Endothelial cell of umbilical vein (primary cell): ENCODE measurements around the gene DHX9. TPM values are rescaled to one million over a fixed set of nuclear protein-coding genes. Genes with fewer than 3 reads are reported as not detected.

Experiments
- BruUV-seq: library from RNA; stranded (reverse); fragments of 400-500 nt; replicated peaks from 2 replicates; lab custom pipeline; 2021; lab: Mats Ljungman, UMichigan
- CTCF ChIA-PET: fragments of 300-600, 350-600 bp; sonication (Branson Sonifier 250); formaldehyde crosslinking; loops from one replicate; lab custom pipeline; 2021; ENCODE audit warnings: antibody characterized with exemption, inconsistent platforms; lab: Charles Lee
- POLR2A ChIA-PET: fragments of 300-600, 350-600 bp; sonication (Branson Sonifier 250); formaldehyde crosslinking; loops from one replicate; lab custom pipeline; 2021; ENCODE audit warnings: antibody characterized with exemption, inconsistent platforms; lab: Charles Lee
- DNase-seq: peaks from one replicate; pipeline ENCODE4 v3.0.0-alpha.2; 2011; ENCODE audit warnings: low read depth, low spot score
- FAIRE-seq: peaks from 2 replicates; lab custom pipeline; 2011; peaks lifted over from hg19 to GRCh38; lab: Jason Lieb, UNC
- H2AFZ ChIP-seq: 2 replicates; pipeline ENCODE4 v1.6.0; 2012; ENCODE audit warnings: low read depth, low read length, control low read depth, inconsistent platforms
- H3K27ac ChIP-seq: 2 replicates; pipeline ENCODE4 v1.5.1; 2011; ENCODE audit warnings: low read depth, mild to moderate bottlenecking, control low read depth, low read length, moderate library complexity; ENCODE audit not compliant: insufficient read depth
- H3K27me3 ChIP-seq, 2 experiments: 2 replicates each; pipeline versions ENCODE4 v1.6.0 to v1.6.1; 2011; ENCODE audit warnings: low read length in 2 of 2, mixed read lengths in 1 of 2; ENCODE audit not compliant: control insufficient read depth in 2 of 2, insufficient read depth in 2 of 2
- H3K36me3 ChIP-seq, 2 experiments: 2 replicates in 1 of 2; 3 replicates in 1 of 2; pipeline ENCODE4 v1.5.1; 2011; ENCODE audit warnings: low read length in 2 of 2, mild to moderate bottlenecking in 1 of 2, moderate library complexity in 1 of 2; ENCODE audit not compliant: control insufficient read depth in 2 of 2, insufficient read depth in 2 of 2; ENCODE audit errors: extremely low read depth in 1 of 2
- H3K4me1 ChIP-seq: 3 replicates; pipeline ENCODE4 v1.5.1; 2011; ENCODE audit warnings: mild to moderate bottlenecking, low read length; ENCODE audit not compliant: control insufficient read depth, insufficient read depth; ENCODE audit errors: extremely low read depth
- H3K4me2 ChIP-seq: 2 replicates; pipeline ENCODE4 v1.6.1; 2011; ENCODE audit warnings: low read length, control low read depth, mixed read lengths; ENCODE audit not compliant: insufficient read depth
- H3K4me3 ChIP-seq, 3 experiments: fragments of 200-600 bp in 1 of 3; sonication (generic), shearing (Covaris generic) in 1 of 3; replicated peaks in 1 of 3; 2 replicates each; pipeline ENCODE4 v1.5.1; 2011 to 2016; ENCODE audit warnings: control low read depth in 3 of 3, low read length in 3 of 3, mild to moderate bottlenecking in 2 of 3, inconsistent platforms in 1 of 3, low read depth in 1 of 3, moderate library complexity in 1 of 3; ENCODE audit not compliant: insufficient read depth in 1 of 3
- H3K79me2 ChIP-seq: 2 replicates; pipeline ENCODE4 v1.6.0; 2012; ENCODE audit warnings: low read length, inconsistent platforms; ENCODE audit not compliant: control insufficient read depth, insufficient read depth
- H3K9ac ChIP-seq: replicated peaks from 2 replicates; pipeline ENCODE3; 2011; ENCODE audit warnings: low read length, control low read depth; ENCODE audit not compliant: insufficient read depth; ENCODE audit errors: extremely low read depth
- H3K9me1 ChIP-seq: replicated peaks from 3 replicates; pipeline ENCODE4 v1.6.0; 2011; ENCODE audit warnings: mild to moderate bottlenecking, low read length; ENCODE audit not compliant: control insufficient read depth, insufficient read depth; ENCODE audit errors: extremely low read depth
- H3K9me3 ChIP-seq: replicated peaks from 2 replicates; pipeline ENCODE4 v1.5.1; 2012; ENCODE audit warnings: low read length, inconsistent platforms; ENCODE audit not compliant: control insufficient read depth, insufficient read depth
- H4K20me1 ChIP-seq: replicated peaks from 2 replicates; pipeline ENCODE3; 2011; ENCODE audit warnings: mild to moderate bottlenecking, low read length; ENCODE audit not compliant: control insufficient read depth, insufficient read depth; ENCODE audit errors: extremely low read depth
- EZH2 ChIP-seq: IDR thresholded peaks from 2 replicates; pipeline ENCODE4 v1.6.1; 2012; ENCODE audit warnings: borderline replicate concordance, low read depth, mild to moderate bottlenecking, moderate library complexity, low read length, inconsistent platforms; ENCODE audit not compliant: severe bottlenecking
- FOS ChIP-seq: IDR thresholded peaks from 2 replicates; pipeline ENCODE4 v1.6.1; 2011; ENCODE audit warnings: mild to moderate bottlenecking, low read length, moderate library complexity, borderline replicate concordance; ENCODE audit not compliant: insufficient read depth
- GATA2 ChIP-seq: IDR thresholded peaks from 2 replicates; pipeline ENCODE4 v1.7.0; 2011; ENCODE audit warnings: low read depth, mild to moderate bottlenecking, moderate library complexity, mixed read lengths, low read length; ENCODE audit not compliant: insufficient read length, insufficient read depth
- JUN ChIP-seq: IDR thresholded peaks from 2 replicates; pipeline ENCODE4 v1.6.1; 2011; ENCODE audit warnings: borderline replicate concordance, low read depth; ENCODE audit not compliant: insufficient read length, insufficient read depth
- MYC ChIP-seq: IDR thresholded peaks from one replicate; pipeline ENCODE4 v1.6.1; 2011; ENCODE audit warnings: mild to moderate bottlenecking, low read depth, low read length
- POLR2A ChIP-seq: IDR thresholded peaks from 2 replicates; pipeline ENCODE4 v1.6.1; 2012; ENCODE audit warnings: low read depth, mild to moderate bottlenecking, control low read depth, low read length
- POLR2AphosphoS5 ChIP-seq: IDR thresholded peaks from 2 replicates; pipeline ENCODE4 v1.6.1; 2012; ENCODE audit warnings: low read depth, mild to moderate bottlenecking, control low read depth, low read length, moderate library complexity; ENCODE audit not compliant: insufficient read depth
- dilution Hi-C: fragments of 300-500 bp; cut with MboI; formaldehyde crosslinking; loops from one replicate; pipeline ENCODE4 v1.15.0; 2019; ENCODE audit warnings: low sequenced_read_pairs; ENCODE audit not compliant: extremely low pct_ligation_motif_present
- intact Hi-C: fragments of 100-400 bp; cut with micrococcal nuclease; formaldehyde crosslinking; loops from one replicate; pipeline ENCODE4 v1.10.0; 2022
- polyA plus RNA-seq, 4 experiments: library from polyadenylated mRNA; depleted of rRNA in 3 of 4; stranded (reverse) in 3 of 4; unstranded in 1 of 4; fragments of >200 nt; gene quantifications; 2 replicates each; pipeline versions ENCODE4 v1.2.1 to v1.2.3, GENCODE V29; 2011 to 2012; ENCODE audit warnings: missing spikeins in 1 of 4
- total RNA-seq: library from RNA; stranded (reverse); gene quantifications from 2 replicates; pipeline ENCODE4 v1.2.3, GENCODE V29; 2021
- TF ChIP-seq, protein P1 (sequence below): IDR thresholded peaks from 2 replicates; pipeline ENCODE4 v1.6.1; 2011; ENCODE audit not compliant: insufficient read depth, insufficient read length
- TF ChIP-seq, protein P2 (sequence below), 2 donors: IDR thresholded peaks; 1 replicate in 1 of 2; 2 replicates in 1 of 2; pipeline ENCODE4 v1.5.1; 2011; ENCODE audit warnings: low read length in 2 of 2, mild to moderate bottlenecking in 2 of 2, moderate library complexity in 2 of 2, control low read depth in 1 of 2, inconsistent platforms in 1 of 2, low read depth in 1 of 2; ENCODE audit not compliant: insufficient read depth in 1 of 2; ENCODE audit errors: extremely low read depth in 1 of 2

DHX9 gene
- total and polyA plus RNA-seq, 2 donors (not counting 3 experiments of a cell fraction or from before 2014, with no cell fraction given): 142 to 220 TPM

- Histone ChIP-seq H2AFZ (no peak overlapping the region), H4K20me1 (no peaks in the 10 kb centered on the region), H3K9me3 (no peaks in the 10 kb centered on the region), H3K9ac (no peak overlapping the region), H3K4me2 (no peak overlapping the region), H3K79me2 (no peaks in the 10 kb centered on the region), H3K9me1 (no peaks in the 10 kb centered on the region), H3K36me3 (no peaks in the 10 kb centered on the region), H3K4me3 (no peak overlapping the region), H3K27ac (no peak overlapping the region), H3K27me3 (no peaks in the 10 kb centered on the region), H3K4me1 (no peaks in the 10 kb centered on the region)
- FAIRE-seq (no peak), DNase-seq (no peak)
- no TSS peak for BruUV-seq
- ChIA-PET POLR2A (no interaction called here), CTCF (no interaction called here)
- TF ChIP-seq FOS: no peak
- dilution Hi-C loops (no loop called here), intact Hi-C loops (no loop called here)
Measured at GRCh38 chr1:182802006-182802803, 36.9 kb upstream of the DHX9 start.

DNA sequence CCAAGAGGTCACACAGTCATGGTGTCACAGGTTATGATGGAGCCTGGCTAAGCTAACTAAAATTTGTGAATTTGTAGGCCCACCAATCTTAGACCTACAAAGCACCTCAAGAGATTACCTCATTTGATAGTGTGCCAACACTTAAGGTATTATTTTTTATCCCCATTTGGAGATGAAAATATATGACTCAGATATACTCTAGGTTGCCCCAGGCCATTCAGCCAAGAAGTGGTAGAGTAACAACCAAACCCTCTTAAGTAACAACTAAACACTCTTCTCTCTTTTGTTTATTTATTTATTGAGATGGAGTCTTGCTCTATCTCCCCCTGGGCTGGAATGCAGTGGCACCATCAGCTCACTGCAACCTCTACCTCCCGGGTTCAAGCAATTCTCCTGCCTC, 35.3 kb upstream of the DHX9 start:
- H3K4me3 ChIP-seq: no peak overlapping the region
- H3K4me1 ChIP-seq: no peaks in the 10 kb centered on the region
- no peak for TF ChIP-seq FOS
- no peak for TF ChIP-seq EZH2
- TF ChIP-seq POLR2AphosphoS5: no peak
- TF ChIP-seq JUN: no peak
- TF ChIP-seq GATA2: no peak
- TF ChIP-seq, protein P1, sequence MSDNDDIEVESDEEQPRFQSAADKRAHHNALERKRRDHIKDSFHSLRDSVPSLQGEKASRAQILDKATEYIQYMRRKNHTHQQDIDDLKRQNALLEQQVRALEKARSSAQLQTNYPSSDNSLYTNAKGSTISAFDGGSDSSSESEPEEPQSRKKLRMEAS: no peak
- TF ChIP-seq, protein P2, sequence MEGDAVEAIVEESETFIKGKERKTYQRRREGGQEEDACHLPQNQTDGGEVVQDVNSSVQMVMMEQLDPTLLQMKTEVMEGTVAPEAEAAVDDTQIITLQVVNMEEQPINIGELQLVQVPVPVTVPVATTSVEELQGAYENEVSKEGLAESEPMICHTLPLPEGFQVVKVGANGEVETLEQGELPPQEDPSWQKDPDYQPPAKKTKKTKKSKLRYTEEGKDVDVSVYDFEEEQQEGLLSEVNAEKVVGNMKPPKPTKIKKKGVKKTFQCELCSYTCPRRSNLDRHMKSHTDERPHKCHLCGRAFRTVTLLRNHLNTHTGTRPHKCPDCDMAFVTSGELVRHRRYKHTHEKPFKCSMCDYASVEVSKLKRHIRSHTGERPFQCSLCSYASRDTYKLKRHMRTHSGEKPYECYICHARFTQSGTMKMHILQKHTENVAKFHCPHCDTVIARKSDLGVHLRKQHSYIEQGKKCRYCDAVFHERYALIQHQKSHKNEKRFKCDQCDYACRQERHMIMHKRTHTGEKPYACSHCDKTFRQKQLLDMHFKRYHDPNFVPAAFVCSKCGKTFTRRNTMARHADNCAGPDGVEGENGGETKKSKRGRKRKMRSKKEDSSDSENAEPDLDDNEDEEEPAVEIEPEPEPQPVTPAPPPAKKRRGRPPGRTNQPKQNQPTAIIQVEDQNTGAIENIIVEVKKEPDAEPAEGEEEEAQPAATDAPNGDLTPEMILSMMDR (IDR thresholded peaks at IDR 0.05; ENCODE audit: extremely low read depth in 1 of 2, insufficient read depth in 1 of 2, low read depth in 1 of 2, low read length in 2 of 2): no peak
- no peak for TF ChIP-seq POLR2A
- TF ChIP-seq MYC: no peak
- no peaks in the 10 kb centered on the region for H3K27me3 ChIP-seq
- no peaks in the 10 kb centered on the region for H3K9me3 ChIP-seq
- no TSS peak for BruUV-seq
- H3K27ac ChIP-seq: no peak overlapping the region
- no peak overlapping the region for H3K9ac ChIP-seq
- CTCF ChIA-PET: no interaction called here
- FAIRE-seq (no peak), DNase-seq (no peak)
- H3K9me1 ChIP-seq: no peaks in the 10 kb centered on the region
- H3K36me3 ChIP-seq: no peaks in the 10 kb centered on the region
- POLR2A ChIA-PET: no interaction called here
- intact Hi-C loops: no loop called here
- dilution Hi-C loops: no loop called here
- no peaks in the 10 kb centered on the region for H4K20me1 ChIP-seq
- H2AFZ ChIP-seq: no peak overlapping the region
- no peaks in the 10 kb centered on the region for H3K79me2 ChIP-seq
- no peak overlapping the region for H3K4me2 ChIP-seq
